ENCODE data around the gene CYP2F1. TPM values are rescaled to one million over a fixed set of nuclear protein-coding genes. Genes with fewer than 3 reads are reported as not detected.
A peak's percentile ranks its signal among the peaks of the same experiment; 100 is the strongest.

The CYP2F1 gene
- total RNA-seq, 1 donor from 2014 or later: not detected

- no peak for DNase-seq
- Histone ChIP-seq H3K36me3 (no peaks in the 10 kb centered on the region), H3K9me3 (replicated peaks) (no peaks in the 10 kb centered on the region), H3K27ac (replicated peaks) (no peak overlapping the region), H3K4me3 (no peak overlapping the region), H3K4me1 (no peaks in the 10 kb centered on the region), H3K27me3 (ENCODE audit: low read depth) (peaks cover 34% of the 10 kb centered on the region)
- TF ChIP-seq, protein P1, sequence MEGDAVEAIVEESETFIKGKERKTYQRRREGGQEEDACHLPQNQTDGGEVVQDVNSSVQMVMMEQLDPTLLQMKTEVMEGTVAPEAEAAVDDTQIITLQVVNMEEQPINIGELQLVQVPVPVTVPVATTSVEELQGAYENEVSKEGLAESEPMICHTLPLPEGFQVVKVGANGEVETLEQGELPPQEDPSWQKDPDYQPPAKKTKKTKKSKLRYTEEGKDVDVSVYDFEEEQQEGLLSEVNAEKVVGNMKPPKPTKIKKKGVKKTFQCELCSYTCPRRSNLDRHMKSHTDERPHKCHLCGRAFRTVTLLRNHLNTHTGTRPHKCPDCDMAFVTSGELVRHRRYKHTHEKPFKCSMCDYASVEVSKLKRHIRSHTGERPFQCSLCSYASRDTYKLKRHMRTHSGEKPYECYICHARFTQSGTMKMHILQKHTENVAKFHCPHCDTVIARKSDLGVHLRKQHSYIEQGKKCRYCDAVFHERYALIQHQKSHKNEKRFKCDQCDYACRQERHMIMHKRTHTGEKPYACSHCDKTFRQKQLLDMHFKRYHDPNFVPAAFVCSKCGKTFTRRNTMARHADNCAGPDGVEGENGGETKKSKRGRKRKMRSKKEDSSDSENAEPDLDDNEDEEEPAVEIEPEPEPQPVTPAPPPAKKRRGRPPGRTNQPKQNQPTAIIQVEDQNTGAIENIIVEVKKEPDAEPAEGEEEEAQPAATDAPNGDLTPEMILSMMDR (IDR thresholded peaks at IDR 0.05; ENCODE audit: borderline replicate concordance): no peak
- intact Hi-C loops (cut with micrococcal nuclease): no loop called here
Measured at GRCh38 chr19:41166944-41167804, 52.9 kb downstream of the CYP2F1 start.

DNA sequence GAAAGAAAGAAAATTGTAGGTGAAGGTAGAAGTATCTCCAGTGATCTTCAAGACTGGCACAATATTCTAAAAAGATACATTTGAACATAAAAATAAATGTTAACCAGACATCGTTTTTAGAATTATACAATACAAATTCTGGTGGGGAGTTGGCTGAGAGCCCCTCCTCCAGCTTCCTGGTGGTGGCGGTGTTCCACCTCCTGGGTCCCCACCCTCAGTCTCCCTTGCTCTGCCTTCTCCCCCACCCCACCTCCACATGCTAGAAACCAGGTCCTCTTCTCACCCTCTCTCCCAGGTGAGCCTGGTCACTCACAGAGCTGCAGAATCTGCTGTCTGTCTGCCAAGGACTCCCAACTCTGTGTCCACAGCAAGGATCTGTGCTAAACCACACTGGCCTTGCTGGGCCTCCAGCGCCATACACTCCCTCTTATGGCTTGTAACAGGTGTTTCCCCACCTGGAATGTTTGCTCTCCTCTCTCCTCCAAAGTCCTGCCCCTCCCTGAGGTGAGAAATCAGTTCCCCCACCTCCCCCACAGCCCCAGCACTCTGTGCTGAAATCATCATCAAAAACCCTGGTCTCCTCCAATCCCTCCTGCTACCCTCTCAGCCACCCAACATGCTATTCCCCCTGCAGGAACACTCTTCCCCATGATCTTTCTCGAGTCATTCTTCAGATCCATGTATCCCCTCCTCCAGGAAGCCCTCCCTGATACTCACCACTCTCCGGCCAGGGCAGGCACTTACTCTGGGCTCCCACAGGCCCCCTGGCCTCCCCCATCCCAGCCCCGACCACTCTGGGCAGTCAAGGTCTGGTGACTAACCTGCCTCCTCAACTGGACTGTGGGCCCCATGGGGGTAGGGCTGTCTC, 58.3 kb downstream of the CYP2F1 start:
- Histone ChIP-seq H3K36me3 (no peaks in the 10 kb centered on the region), H3K4me1 (no peaks in the 10 kb centered on the region), H3K4me3 (no peak overlapping the region), H3K27ac (replicated peaks) (no peak overlapping the region), H3K9me3 (replicated peaks) (no peaks in the 10 kb centered on the region), H3K27me3 (ENCODE audit: low read depth) (peaks cover 47% of the 10 kb centered on the region)
- TF ChIP-seq, protein P1 (IDR thresholded peaks at IDR 0.05; ENCODE audit: borderline replicate concordance): no peak
- no peak for DNase-seq
- intact Hi-C loops (cut with micrococcal nuclease): no loop called here

DNA sequence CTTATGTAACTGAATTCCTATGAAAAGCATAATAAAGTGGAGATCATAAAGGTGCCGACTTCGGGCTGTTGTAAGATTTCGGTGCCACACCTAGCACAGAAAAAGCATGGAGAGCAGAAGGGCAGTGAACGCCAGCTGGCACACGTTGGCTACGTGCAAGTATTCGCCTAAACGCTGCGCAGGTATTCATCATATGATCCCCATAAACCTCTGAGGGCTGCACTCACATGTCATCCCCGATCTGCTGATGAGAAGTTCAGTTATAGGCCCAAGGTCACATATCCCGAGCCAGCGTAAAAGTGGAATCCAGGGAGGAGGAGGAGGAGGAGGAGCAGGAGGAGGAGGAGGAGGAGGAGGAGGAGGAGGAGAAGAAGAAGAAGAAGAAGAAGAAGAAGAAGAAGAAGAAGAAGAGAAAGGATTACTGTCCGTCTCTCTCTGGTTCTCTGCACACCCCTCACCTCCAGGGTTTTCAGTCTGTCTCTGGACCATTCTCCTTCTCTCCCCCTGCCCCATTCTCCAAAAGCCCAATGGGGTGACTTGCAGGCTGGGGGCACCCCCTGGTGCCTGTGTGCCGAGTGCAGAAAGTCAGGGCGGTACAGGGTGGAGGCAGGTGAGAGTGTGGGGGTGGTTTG, 60.2 kb downstream of the CYP2F1 start:
- H3K27ac ChIP-seq (replicated peaks): no peak overlapping the region
- TF ChIP-seq, protein P1 (IDR thresholded peaks at IDR 0.05; ENCODE audit: borderline replicate concordance): no peak
- peaks cover 32% of the 10 kb centered on the region for H3K27me3 ChIP-seq (ENCODE audit: low read depth)
- no peaks in the 10 kb centered on the region for H3K4me1 ChIP-seq
- H3K9me3 ChIP-seq (replicated peaks): no peaks in the 10 kb centered on the region
- H3K4me3 ChIP-seq: no peak overlapping the region
- intact Hi-C loops (cut with micrococcal nuclease): no loop called here
- H3K36me3 ChIP-seq: no peaks in the 10 kb centered on the region
- no peak for DNase-seq

DNA sequence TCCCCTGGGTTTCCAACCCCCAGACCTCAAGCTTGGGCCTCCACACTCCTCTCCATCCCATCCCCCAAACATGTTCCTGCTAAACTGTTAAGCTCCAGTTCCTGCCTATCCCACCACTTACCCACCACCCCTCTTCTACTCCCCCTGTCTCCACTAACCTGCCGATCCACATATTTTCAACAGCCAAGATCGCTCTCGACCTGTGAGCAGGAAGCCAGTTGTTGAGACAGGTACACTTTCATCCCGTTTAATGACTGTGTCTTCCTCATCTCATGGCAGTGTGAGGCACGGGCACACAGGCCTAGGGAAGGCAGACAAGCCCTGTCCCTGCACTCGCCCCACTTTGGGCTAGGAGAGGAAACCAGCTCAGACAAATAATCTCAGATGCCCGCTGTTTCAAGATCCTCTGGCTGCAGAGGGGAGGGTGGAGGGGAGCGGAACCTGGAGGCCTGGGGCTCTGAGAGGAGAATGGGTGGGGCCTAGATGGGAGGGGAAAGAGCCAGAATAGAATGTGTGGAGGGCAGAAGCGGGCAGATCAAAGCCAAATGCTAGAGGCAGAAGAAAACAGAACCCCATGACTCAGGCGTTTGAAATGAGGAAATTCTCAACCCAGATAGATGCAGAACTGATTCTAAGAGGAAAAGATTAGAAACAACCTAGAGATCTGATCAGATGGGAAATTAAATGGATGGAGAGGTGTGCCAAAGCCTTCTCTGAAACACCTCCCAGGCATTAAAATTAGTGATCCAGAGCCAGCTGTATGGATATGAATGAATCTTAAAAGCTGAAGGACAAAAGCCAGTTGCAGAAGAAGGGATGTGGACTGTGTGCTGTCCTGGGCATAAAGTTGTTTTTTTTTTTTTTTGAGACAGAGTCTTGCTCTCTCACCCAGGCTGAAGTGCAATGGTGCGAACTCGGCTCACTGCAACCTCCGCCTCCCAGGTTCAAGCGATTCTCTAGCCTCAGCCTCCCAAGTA, 61.9 kb downstream of the CYP2F1 start:
- H3K36me3 ChIP-seq: no peaks in the 10 kb centered on the region
- no peaks in the 10 kb centered on the region for H3K4me1 ChIP-seq
- H3K9me3 ChIP-seq (replicated peaks): no peaks in the 10 kb centered on the region
- intact Hi-C loops (cut with micrococcal nuclease): no loop called here
- H3K4me3 ChIP-seq: no peak overlapping the region
- TF ChIP-seq, protein P1 (IDR thresholded peaks at IDR 0.05; ENCODE audit: borderline replicate concordance): no peak
- H3K27ac ChIP-seq (replicated peaks): no peak overlapping the region
- DNase-seq: peak; percentile 27
- peaks cover 17% of the 10 kb centered on the region for H3K27me3 ChIP-seq (ENCODE audit: low read depth)

Other genes with a start within 250 kb of the CYP2F1 start
- not detected for gene CYP2A7, start 232.2 kb upstream of the CYP2F1 start, total RNA-seq
- gene CYP2B6, start 123.2 kb upstream of the CYP2F1 start, total RNA-seq: not detected
- gene CYP2A13, start 26.0 kb upstream of the CYP2F1 start, total RNA-seq: not detected
- gene CYP2S1, start 78.8 kb downstream of the CYP2F1 start, total RNA-seq: 0.44 TPM
- gene AXL, start 104.8 kb downstream of the CYP2F1 start, total RNA-seq: 13.6 TPM
- 103 TPM for gene HNRNPUL1, start 149.9 kb downstream of the CYP2F1 start, total RNA-seq
- 15.5 TPM for gene CCDC97, start 195.7 kb downstream of the CYP2F1 start, total RNA-seq
- gene TGFB1, start 239.5 kb downstream of the CYP2F1 start, total RNA-seq: 14.9 TPM
- gene B9D2, start 249.7 kb downstream of the CYP2F1 start, total RNA-seq: 2.5 TPM